HS-27A (cell line): ENCODE results near the gene MAP6.
"Not testable (repeated sequence)": the region's sequence is repeated elsewhere in the genome, so short reads cannot be mapped to it uniquely, and the experiment has no call there.

Source experiments
- DNase-seq: peaks from one replicate; pipeline ENCODE4 v3.0.0-alpha.2; 2012; ENCODE audit warnings: low read depth, missing footprints

Gene MAP6

GRCh38 chr11:75668451-75669297, at the start of gene MAP6:
TSS of gene MAP6 (minus strand) at chr11:75669038. CDS start at chr11:75668369, 669 bp downstream.
- no peak for DNase-seq

GRCh38 chr11:75717608-75718418, 49.0 kb upstream of the MAP6 start, which contains the start of gene MOGAT2:
TSS of gene MOGAT2 (plus strand) at chr11:75717838. CDS start at chr11:75717889, 51 bp downstream.
- no peak for DNase-seq

GRCh38 chr11:75716659-75717058, 47.8 kb upstream of the MAP6 start:
- no peak for DNase-seq

GRCh38 chr11:75715688-75716087, 46.9 kb upstream of the MAP6 start:
- DNase-seq: no peak

GRCh38 chr11:75714211-75714610, 45.4 kb upstream of the MAP6 start:
- no peak for DNase-seq

GRCh38 chr11:75706260-75706729, 37.5 kb upstream of the MAP6 start:
- DNase-seq: peak; percentile 35

GRCh38 chr11:75705541-75705940, 36.7 kb upstream of the MAP6 start:
- DNase-seq: no peak

GRCh38 chr11:75703695-75704237, 34.9 kb upstream of the MAP6 start:
- DNase-seq: no peak

- DNase-seq: no peak
Observed at GRCh38 chr11:75700940-75701339, 32.1 kb upstream of the MAP6 start.

- DNase-seq: no peak
Observed at GRCh38 chr11:75697906-75698581, 29.2 kb upstream of the MAP6 start.

GRCh38 chr11:75691804-75692203, 23.0 kb upstream of the MAP6 start:
- no peak for DNase-seq

- DNase-seq: peak; percentile 15
Observed at GRCh38 chr11:75689863-75690609, 21.2 kb upstream of the MAP6 start.

GRCh38 chr11:75683856-75684255, 15.0 kb upstream of the MAP6 start:
- not testable (repeated sequence) for DNase-seq

- no peak for DNase-seq
Observed at GRCh38 chr11:75679566-75679965, 10.7 kb upstream of the MAP6 start.

GRCh38 chr11:75678620-75679259, 9.9 kb upstream of the MAP6 start:
- no peak for DNase-seq

- DNase-seq: no peak
Observed at GRCh38 chr11:75677909-75678308, 9.1 kb upstream of the MAP6 start.

GRCh38 chr11:75677275-75677674, 8.4 kb upstream of the MAP6 start:
- DNase-seq: no peak

- no peak for DNase-seq
Observed at GRCh38 chr11:75673977-75674582, 5.2 kb upstream of the MAP6 start.

- DNase-seq: no peak
Observed at GRCh38 chr11:75667831-75668450, 897 bp downstream of the MAP6 start.
